ENCODE measurements around the gene TBCEL.
"Not testable (repeated sequence)": the region's sequence is repeated elsewhere in the genome, so short reads cannot be mapped to it uniquely, and the experiment has no call there.

The TBCEL gene

GRCh38 chr11:121029153-121029552 lies 5.3 kb downstream of the TBCEL start:
- in situ Hi-C loops (cut with MboI; ENCODE audit: low sequenced_read_pairs): no loop called here

GRCh38 chr11:121029813-121030445 lies 6.0 kb downstream of the TBCEL start:
- in situ Hi-C loops (cut with MboI; ENCODE audit: low sequenced_read_pairs): no loop called here

GRCh38 chr11:121031167-121031566 lies 7.3 kb downstream of the TBCEL start:
- in situ Hi-C loops (cut with MboI; ENCODE audit: low sequenced_read_pairs): no loop called here

DNA sequence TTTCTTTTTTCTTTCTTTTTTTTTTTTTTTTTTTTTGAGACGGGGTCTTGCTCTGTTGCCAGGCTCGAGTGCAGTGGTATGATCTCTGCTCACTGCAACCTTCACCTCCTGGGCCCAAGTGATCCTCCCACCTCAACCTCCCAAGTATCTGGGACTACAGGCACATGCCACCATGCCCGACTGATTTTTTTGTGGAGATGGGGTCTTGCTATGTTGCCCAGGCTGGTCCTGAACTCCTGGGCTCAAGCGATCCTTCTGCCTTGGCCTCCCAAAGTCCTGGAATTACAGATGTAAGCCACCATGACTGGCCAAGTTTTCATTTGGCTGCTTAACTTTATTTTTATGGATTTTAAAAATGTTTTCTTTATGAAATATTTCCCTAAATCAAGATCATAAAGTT lies 7.7 kb downstream of the TBCEL start:
- in situ Hi-C loops (cut with MboI; ENCODE audit: low sequenced_read_pairs): not testable (repeated sequence)

DNA sequence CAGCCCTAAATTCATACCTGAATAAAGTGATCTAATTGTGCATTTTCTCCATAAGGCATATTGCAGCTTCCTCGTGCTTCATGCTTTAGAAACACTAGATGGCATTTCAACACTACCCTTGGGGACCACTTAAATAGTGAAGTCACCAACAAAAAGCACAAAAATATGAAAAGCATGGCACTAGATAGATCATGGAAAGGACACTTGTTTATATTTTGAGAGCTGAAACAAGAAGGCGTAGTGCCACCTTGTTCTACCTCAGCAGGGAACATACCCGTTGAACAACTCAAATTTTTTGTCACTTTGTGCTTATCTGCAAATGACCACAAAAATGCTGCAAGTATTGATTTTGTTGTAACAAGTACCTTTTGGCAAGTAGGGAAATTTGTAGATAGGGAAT lies 8.6 kb downstream of the TBCEL start:
- in situ Hi-C loops (cut with MboI; ENCODE audit: low sequenced_read_pairs): no loop called here

DNA sequence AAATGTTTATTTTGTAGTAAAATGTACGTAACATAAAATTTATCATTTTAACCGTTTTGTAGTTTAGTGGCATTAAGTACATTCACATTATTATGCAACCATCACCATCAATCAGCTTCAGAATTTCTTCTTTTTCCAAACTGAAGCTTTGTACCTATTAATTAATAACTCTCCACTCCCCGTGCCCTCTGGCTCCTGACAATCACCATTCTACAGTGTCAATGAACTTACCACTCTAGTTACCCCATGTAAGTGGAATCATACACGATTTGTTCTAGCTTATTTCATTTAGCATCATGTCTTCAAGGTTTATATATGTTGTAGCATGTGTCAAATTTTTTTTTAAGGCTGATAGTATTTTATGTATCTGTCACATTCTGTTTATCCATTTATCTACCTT lies 9.7 kb downstream of the TBCEL start:
- in situ Hi-C loops (cut with MboI; ENCODE audit: low sequenced_read_pairs): no loop called here

DNA sequence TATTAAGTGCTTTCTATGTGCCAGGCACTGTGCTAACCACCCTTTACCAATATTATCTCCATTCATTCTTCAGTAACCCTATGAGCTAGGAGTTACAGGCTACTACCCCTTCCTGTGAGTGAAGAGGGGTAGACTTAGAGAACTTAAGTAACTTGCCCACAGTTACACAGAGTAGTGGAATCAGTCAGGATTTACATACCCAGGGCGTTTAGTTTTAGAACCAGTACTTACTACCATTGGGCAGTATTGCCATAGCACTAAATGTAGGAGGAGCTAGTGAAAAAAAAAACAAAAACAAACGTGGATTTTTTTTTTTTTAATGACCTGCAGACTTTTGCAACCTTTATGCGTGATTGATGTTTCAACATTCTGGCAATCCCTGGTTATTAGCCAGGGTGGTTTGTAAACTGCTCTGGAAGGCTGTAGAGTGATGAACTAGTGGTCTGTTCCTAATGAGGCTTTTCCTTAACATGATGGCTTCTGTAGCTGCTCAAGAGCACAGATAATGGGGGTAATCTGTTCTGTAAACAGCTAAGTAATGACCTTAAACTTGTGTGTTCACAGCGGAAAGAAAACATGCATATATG lies 11.4 kb downstream of the TBCEL start:
- in situ Hi-C loops (cut with MboI; ENCODE audit: low sequenced_read_pairs): no loop called here

GRCh38 chr11:121035780-121036179 lies 11.9 kb downstream of the TBCEL start:
- in situ Hi-C loops (cut with MboI; ENCODE audit: low sequenced_read_pairs): no loop called here

DNA sequence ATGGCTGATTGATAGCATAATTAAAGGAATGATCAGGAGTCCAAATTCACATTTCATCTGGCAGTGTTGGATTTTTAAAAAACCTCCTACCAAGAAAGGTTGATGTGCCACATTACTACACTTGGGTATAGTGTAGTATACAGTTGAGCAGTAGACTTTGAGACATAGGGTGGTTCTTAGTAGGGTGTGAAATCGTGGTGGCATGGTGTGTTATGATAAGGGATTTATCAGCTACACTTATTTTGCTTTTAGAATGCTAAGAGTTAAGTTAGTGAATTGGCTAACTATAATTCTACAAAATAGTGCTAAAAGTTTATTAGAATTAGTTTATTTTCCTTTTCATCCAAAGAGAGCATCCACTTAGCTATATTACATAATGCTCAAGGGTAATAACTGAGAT lies 13.1 kb downstream of the TBCEL start:
- in situ Hi-C loops (cut with MboI; ENCODE audit: low sequenced_read_pairs): no loop called here

GRCh38 chr11:121038648-121039409 lies 14.9 kb downstream of the TBCEL start:
- in situ Hi-C loops (cut with MboI; ENCODE audit: low sequenced_read_pairs): no loop called here

GRCh38 chr11:121039971-121040613 lies 16.2 kb downstream of the TBCEL start:
- in situ Hi-C loops (cut with MboI; ENCODE audit: low sequenced_read_pairs): no loop called here

- in situ Hi-C loops (cut with MboI; ENCODE audit: low sequenced_read_pairs): no loop called here
These were observed 16.7 kb downstream of the TBCEL start for GRCh38 chr11:121040614-121041002.

DNA sequence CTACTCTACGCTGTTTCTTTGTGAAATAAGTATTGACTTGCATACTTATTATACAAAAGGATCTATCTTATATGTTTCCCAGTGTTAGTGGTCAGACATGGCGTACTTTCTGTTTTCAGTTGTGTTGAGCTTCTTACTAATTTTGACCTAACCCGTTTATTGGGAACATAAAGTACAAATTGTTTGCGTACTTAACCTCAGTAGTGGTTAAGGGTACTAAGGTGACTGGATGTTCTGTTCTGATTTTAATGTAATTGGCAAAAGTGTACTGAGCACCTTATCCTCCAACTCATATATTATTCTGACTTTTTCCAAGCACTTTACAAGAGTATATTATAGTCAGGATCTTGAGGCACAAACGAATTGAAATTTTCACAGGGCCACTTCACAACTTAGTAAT lies 17.2 kb downstream of the TBCEL start:
- in situ Hi-C loops (cut with MboI; ENCODE audit: low sequenced_read_pairs): no loop called here

DNA sequence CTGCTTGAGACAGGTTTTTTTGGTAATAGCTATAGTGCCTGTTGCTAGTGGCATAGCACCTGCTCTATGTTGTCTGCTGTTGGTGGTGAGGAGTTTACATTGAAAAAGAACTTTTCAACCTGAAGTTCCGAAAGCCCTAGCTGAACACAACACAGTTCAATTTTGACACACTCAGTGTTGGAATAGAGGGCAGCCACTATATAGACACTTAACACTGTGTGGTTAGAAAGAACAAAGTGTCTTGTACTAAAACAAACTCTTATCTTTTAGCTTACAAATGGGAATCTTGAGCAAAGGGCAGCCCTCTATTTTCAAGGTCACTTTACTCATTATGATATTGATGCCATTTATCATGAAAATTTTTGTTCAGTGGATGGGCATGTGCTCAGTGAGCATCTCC lies 18.4 kb downstream of the TBCEL start:
- in situ Hi-C loops (cut with MboI; ENCODE audit: low sequenced_read_pairs): no loop called here

DNA sequence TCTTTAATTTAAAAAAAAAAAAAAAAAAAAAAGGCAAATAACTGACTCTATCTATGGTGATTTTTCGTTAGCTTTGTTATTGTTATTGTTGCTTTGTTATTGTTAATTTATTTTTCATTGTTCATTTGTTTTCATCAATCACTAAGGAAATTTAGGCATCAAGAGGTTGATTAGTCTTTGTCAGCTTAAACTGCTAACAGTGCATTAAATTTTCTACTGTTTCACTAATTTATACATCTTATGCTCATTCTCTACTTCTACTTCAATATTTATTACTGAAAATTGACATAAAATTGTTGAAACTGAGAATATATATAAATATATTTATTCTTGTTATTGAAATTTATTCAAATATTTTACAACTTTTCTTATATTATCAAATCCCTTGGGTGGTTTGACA lies 24.0 kb downstream of the TBCEL start:
- in situ Hi-C loops (cut with MboI; ENCODE audit: low sequenced_read_pairs): no loop called here

GRCh38 chr11:121048464-121049233 lies 24.7 kb downstream of the TBCEL start:
- in situ Hi-C loops (cut with MboI; ENCODE audit: low sequenced_read_pairs): no loop called here

GRCh38 chr11:121053244-121053643 lies 29.3 kb downstream of the TBCEL start:
- in situ Hi-C loops (cut with MboI; ENCODE audit: low sequenced_read_pairs): no loop called here

GRCh38 chr11:121054266-121054665 lies 30.4 kb downstream of the TBCEL start:
- in situ Hi-C loops (cut with MboI; ENCODE audit: low sequenced_read_pairs): no loop called here

GRCh38 chr11:121055076-121055475 lies 31.2 kb downstream of the TBCEL start:
- in situ Hi-C loops (cut with MboI; ENCODE audit: low sequenced_read_pairs): no loop called here

DNA sequence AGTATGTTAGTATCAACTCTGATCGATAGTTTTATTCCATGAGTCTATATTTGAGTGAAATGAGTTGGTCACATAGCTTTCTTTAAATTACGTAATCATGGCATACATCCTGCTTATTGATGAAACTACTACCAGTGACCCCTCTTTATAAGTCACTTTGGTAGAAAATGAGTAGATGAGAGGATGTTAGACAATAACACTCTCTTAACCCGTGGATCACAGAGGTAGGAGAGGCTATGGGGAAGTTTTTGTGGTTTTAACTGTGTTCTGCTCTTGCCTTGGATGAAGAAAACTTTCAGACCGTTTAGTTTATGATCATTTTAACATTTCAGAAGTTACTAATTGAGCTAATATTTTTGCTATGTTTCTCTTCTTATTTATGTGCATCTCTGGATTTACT lies 34.0 kb downstream of the TBCEL start:
- in situ Hi-C loops (cut with MboI; ENCODE audit: low sequenced_read_pairs): no loop called here

- in situ Hi-C loops (cut with MboI; ENCODE audit: low sequenced_read_pairs): no loop called here
These were observed 35.0 kb downstream of the TBCEL start for GRCh38 chr11:121058941-121059340.
